NCI-H2171 (cell line): ENCODE data around the gene EEFSEC.

Source experiments
- DNase-seq: peaks from one replicate; lab custom pipeline; 2025; lab: John Stamatoyannopoulos, UW

The EEFSEC gene

DNA sequence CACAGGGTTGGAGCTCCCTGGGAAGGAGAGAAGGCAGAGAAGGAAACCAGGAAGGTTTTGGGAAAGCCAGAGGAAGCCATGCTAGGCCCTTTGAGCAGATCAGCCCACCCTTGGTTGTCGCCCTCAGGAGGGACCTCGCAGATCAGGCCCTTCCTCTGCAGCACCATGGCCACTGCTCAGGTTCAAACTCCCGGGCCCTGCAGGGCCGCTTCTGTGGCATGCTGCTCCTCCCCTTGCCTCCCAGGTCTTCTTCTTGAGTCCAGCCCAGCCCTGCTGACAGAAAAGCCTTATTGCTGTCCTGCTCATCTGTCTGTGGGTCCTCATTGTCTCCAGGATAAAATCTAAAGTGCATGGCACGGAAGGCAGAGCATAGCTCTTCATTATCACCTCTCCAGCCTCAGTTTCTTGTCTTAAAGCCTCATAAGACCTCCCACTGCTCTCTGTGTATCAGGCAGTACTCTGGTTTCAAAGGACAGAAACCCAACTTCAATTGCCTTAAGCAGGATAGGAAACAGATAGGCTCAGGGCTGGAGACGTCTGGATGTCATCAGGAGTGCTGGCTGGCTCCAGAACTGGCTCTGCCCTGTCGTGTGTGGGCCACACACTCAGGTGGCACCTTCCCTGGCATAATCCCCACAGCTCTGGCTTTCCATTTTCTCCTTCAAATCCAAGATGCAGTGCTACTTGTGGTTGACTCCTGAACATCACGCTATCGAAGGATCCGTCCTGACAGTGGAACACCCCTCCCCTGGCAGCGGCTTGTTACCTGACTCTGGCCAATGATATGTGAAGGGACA is 118.5 kb downstream of the EEFSEC start:
- DNase-seq: no peak

DNA sequence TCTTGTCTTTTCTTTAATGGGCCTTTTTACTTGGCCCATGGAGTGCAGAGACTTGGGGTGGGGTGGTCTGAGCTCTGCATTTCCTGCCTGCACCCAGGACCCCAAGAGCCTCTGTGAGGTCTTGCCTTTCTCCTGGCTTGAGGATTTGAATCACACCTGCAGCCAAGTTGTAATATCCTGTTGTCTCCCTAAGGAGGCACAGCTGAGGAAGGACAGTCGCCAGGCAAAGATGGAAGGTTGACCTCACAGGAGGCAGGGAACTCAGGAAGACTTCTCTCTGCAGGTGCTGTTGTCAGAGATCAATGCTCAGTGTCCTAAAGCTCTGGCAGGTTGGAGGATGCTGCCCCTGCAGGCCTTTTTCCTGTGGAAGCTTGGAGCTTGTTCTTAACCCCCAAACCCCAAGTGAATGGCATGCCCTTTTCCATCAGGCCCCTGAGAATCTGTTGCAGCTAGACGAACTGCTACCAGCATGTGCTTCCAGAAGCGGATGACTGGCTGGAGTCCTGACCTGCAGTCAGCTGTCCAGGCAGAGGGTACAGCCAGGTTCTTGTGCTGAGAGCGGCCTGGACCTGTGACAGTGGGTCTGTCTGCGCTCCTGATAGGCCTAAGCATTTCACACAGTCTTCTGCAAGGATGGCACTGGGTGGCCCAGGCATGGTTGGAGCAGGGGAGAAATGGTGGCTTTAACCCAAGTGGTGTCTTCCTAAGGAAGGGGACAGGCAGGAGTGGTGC is 120.0 kb downstream of the EEFSEC start:
- no peak for DNase-seq

DNA sequence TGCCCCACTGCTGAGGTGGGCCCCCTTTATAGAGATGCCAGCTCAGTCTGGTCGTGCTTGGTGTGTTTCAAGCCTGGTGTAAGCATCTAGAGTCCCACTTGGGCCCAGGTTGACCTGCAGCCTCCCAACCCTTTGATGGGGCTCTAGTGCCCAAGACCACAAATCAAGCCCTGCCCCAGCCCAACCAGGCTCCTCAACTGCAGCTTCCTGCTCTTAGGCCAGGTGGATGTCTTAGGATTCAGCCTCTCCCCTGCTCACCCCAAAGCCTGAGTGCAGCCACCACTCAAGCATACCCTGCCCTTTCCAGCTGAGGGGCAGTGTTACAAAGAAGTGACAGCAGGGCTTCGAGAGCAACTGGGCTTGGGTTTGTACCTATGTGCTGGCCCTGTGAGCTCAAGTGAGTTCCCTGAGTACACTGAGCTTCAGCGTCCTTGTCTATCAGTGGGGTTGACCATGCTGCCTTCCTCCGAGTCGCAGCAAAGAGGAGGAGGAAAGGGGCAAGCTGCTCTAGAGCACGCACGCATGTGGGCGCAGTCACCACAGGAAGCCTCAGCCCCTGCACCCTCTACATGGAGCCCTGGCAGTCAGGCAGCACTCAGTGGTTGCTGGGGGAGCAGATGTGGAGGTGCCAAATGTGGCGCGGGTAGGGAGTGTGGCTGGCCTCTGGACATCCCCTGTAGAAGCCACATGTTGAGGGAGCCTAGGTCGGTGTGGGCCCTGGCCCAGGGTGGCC is 120.7 kb downstream of the EEFSEC start:
- no peak for DNase-seq

DNA sequence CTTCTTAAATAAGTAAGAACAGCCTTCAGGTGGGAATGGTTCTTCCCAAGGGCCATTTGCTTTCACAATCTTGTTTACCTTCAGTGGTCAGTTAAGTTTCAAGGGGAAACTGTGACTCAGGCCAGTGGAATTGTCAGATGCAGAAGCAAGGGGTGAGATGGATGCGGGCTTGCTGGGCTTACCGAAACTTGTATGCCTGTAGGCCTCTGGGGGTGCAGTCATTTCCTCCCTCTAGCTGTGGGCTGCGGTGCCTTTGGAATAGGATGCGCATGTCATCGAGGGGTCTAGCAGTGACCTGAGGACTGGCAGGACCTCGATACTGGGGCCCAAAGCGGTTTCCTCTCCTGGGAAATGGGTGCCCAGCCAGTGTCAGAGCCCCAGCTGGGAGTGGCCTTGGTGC is 121.6 kb downstream of the EEFSEC start:
- no peak for DNase-seq

DNA sequence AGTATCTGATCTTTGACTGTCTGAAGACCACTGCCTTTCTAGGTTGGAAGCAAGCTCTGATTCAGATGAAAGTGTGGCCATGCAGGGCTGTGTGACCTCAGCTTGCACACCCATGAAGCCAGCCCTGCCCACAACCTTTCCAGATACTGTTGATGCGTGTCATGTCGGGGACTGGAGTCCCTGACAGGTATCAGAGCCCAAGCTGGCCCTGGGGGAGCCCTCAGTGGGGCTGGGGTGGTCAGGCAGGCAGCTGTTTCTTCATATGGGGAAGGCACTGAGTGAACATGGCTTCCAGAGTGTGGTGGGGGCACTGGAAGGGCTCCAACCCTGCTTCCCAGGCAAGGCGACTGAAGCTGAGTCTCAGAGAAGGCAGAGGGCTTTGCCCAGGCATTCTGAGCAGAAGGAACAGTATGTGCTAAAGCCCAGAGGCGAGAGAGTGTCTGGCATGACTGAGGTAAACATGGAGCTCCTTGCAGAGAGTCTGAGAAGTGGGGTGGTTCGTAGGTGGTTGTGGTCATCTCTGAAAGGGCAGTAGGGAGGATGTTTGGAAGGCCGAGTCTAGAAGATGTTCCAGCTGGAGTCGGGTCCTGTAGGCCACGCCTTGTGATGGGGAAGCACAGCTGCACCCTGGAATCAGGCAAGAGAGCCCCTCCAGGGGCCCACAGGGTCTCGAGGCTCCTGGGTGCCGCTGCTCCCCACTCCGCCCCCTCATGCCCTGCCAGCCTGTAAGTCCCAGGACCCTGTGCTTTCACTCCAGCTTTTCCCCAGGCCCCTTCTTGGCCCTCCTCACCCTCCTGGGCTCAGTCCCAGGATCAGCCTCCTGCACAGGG is 122.2 kb downstream of the EEFSEC start:
- DNase-seq: no peak

DNA sequence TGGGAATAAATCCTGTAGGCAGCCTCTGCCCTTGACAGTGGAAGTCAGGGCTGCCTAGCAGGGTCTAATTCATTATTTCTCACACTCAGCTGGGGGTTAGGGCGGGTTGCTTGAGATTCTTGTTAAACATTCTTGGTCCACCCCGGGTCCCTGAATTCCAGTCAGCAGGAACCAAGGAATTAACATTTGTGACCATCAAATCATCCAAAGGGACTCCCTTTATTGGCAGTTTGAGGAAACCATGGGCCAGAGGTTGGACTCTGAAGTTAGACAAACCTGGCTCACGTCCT is 122.8 kb downstream of the EEFSEC start:
- no peak for DNase-seq

DNA sequence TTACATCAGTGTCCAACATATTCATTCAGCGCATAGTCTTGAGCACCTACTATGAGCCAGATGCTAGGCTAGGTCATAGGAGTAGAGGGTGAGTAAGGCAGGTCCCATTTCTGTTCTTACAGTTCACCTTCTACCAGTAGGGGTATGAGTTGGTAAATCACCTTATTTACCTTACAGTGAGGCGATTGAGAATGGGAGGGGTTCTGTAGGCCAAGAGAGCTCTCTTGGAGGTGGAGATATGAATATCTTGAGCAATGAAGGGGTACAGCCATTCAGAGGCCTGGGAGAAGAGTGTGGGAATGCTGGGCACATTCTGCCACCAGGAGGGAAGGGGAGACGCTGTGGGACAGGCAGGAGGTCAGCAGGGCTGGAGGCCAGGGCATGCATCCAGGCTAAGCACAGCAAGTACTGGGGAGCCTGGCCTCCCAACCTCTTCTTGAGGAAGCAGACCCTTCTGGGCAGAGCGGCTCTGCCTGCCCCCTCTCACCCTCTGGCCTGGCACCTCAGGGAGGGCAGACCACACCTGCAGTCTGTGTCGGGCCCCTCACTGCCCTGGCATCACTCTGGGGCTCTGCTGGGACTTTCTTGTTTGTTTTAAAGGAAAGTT is 123.4 kb downstream of the EEFSEC start:
- DNase-seq: no peak

DNA sequence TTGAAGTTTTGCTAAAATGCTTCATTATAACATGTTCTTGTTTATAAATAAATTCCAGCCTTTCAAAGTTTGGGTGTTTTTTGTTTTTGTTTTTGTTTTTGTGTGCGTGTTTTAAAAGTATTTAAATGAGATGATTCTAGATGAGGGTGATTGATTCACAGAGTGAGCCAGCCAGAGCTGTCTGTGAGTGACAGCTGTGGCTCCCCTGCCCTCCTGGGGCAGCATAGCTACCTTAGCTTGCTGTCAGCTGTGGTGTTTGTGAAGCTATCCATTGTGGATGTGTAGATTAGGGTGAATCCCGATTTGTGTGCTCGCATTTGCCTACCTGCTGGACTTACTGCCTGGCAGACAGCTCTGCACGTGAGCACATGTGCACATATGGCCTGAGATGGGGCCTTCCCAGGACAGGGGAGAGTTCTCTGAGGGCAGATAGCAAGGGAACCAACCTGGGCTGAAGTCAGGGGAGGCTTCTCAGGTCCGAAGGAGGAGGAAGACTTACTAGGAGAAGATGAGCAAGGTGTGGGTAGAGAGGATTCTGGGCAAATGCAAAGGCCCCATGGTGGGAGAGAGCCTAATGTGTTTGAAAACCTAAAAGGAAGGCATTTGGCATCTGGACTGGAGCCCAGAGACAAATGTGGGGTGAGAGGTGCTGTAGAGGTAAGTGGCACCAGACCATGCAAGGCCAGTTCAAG is 124.2 kb downstream of the EEFSEC start:
- DNase-seq: no peak

DNA sequence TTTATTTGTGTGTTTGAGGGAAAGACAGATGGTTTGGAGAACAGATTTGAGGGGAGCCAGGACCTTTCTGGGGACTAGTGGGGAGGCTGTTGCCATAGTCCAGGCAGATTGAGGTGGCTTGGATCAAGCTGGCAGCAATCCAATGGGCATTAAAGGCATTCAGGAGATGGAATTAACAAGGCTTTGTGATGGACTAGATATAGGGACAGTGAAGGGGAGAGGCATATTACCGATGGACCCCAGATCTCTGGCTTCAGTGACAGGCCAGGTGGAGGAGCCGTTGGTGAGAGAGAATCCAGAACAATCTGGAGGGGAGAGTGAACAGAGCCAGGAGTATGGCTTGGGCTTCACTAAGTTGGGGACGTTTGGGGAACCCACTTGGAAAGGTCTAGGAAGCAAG is 124.8 kb downstream of the EEFSEC start:
- DNase-seq: no peak

DNA sequence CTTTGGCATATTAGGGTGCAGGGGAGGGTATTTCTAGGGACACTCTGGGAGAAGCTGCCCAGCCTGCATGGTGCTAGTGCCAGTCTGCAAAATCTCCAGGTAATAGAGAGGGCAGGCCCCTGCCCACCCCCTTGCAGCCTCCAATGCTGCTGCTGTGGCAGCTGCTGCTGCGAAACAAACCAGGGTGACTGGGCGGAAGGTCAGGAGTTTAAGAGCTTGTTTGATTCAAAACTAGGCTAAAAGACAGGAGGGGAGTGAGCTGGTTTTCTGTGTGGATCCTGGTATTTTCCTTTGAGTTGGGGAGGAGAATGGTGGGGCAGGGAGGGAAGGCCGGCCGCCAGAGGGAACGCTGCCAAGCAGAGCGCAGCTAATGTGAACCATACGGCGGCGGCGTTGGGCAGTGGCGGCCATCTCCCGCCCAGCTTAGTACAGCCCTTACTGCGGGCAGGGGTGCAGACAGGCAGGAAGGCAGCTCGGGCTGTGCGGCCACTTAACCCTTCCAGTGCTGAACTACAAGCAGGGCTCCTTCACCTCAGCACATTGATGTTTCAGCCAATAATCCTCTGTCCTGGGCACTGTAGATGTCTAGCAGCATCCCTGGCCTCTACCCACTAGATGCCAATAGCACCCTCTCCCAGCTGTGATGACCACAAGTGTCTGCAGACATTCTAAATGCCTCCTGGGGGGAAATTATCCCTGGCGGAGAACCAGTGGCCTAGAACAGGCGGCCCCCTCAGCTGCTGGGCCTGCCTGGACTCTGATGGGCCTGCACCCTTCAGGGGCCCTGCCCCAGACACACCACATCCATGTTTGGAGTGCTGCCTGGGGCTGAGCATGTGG is 125.7 kb downstream of the EEFSEC start:
- no peak for DNase-seq

DNA sequence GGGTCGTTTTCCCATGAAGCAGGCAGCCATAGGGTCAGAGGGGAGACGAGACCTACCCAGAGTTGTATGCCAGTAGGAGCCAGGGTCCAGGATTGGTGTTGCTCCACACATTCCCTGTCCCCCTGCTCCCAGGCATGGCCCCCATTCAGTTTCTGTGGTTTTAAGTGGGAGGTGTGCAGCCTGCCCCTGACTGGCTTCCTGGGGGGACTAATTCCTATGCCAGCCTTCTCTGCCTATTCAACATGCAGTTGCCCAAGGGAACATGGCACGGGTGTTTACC is 126.3 kb downstream of the EEFSEC start:
- DNase-seq: no peak

DNA sequence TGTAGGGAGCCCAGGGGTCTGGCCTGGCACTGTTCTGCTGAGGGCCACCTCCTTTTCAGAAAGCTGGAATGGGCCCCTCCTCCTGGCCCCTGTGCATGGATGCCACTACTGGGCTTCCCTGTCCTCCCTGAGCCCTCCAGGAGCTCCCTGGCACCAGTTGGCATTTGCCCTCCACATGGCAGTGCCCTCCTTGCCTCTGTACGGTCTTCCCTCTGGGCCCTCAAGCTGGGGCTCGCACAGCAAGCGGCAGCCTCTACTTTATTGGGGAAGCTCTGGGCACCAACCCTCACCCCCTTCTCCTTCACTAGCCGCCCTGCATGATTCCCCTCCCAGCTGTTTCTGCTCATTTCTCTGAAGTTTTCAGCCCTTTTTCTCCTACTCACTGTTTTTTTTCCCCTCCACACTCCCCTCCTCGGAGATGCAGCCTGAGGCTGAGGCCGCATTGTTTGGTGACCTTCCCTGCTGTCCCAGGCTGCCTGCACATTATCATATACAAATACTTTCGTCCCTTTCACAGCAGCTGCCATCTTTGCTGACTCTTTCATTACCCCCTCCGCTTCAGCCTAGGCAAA is 127.3 kb downstream of the EEFSEC start:
- DNase-seq: no peak

DNA sequence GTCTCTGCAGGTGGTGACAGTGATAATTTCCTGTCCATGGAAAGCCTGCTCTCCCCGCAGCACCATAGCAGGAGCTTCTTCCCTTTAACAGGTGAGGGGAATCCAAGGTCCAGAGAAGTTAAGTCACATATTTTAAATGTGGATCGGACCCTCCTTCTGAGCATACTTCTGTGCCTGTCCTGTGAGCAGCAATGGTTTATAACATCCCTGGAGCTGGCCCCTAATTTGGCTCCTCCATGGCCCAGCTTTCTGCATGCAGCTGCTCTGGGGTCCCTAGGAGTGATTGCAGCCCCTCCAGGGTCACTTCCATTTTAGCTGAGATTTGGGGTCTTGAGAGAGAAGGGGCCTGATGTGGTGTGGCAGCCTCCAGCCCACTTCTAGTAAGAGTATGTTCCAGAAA is 127.8 kb downstream of the EEFSEC start:
- DNase-seq: no peak

DNA sequence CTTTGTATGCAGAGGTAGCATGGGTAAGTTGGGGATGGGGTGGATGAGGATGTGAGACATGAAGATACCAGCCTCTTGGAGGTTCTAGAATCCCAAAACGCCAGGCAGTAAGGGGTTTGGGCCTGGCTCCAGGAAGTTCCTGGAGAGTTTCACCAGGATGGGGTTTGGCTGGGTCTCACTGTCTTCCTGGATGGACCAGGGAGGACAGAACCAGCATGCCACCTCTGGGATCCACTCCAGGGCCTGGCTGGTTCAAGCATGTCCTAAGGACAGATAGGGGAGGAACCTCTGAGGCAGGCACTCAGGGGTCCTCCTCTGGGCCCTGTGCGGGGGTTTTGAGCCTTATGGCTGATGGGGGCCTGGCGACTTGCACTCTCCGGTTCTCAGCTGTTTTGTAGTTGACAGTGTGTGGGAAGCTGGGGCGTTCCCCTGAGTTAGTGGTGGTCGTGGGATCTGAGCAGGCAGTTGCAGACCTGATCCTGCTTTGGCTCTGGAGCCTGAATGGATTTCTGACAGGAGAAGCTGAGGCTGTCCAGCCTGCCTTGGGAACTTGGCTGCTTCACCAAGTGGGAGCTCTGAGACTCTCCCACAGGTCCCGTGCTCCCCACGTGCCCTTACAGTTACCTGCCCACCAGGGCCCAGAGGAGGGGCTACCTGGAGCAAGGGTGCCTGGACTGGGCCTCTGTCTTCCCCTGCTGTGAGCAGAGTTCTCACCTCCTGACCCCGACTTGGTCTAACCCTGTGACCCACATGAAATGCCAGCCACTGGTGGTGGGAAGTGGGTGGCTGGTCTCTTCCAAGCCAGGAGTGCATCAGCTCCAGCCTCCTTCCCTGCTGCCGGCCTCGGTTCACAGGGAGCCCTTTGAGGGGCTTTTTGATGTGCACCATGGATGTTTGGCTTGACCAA is 128.4 kb downstream of the EEFSEC start:
- no peak for DNase-seq

DNA sequence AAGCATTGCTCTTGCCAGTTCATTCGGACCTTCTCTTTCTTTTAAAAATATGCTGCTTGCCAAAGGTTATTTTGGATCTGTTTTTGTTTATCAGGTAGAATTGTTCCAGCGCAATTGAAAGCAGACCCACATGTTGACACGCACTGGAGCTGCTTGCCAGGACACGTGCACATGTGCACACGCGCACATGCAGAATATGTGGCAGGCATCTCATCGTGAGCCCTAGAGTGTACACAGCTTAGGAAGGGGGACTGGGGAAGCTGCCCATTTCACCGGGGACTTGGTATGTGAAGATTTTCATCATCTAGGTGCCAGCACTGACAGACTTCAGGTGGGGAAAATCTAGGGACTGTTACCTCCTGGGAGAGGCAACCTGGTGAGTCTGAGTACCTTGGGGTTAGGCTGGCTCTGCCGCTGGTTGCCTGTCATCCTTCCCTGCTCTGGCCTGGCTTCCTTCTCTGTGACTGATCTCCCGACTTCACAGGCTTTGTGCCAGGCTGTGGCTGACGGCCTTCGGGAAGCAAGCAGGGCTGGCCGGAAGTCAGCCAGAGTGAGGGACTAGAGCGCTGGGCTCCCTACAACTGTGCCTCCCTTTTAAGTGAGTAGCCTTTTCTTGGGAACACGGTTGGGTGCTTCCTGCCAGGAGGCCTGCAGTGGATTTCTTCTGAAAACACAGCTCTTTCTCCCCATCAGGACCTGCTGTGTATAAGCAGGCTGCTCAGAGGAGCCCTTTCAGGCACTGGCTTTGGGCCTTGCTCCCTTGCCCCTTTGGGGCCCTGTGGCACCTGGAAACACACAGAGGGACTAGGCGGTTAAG is 129.3 kb downstream of the EEFSEC start:
- DNase-seq: no peak

DNA sequence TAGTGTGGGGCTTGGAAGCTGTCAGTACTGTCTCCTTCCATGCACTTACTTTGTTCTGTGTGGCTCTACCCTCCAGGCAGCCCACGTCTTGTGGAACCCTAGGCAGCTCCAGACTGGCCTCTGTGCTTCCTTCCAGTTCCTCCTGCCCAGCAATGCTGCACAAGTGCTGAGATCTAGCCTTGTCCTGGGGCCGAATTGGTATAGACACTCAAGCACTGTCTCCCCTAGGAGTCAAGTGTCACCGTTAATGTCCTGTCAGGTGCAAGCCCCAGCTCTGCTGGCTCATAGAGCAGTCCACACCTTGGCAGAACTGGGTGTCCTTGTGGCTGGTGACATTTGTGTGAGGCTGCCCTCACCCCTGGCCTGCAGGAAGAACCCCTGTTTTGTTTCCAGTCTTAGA is 130.1 kb downstream of the EEFSEC start:
- no peak for DNase-seq

DNA sequence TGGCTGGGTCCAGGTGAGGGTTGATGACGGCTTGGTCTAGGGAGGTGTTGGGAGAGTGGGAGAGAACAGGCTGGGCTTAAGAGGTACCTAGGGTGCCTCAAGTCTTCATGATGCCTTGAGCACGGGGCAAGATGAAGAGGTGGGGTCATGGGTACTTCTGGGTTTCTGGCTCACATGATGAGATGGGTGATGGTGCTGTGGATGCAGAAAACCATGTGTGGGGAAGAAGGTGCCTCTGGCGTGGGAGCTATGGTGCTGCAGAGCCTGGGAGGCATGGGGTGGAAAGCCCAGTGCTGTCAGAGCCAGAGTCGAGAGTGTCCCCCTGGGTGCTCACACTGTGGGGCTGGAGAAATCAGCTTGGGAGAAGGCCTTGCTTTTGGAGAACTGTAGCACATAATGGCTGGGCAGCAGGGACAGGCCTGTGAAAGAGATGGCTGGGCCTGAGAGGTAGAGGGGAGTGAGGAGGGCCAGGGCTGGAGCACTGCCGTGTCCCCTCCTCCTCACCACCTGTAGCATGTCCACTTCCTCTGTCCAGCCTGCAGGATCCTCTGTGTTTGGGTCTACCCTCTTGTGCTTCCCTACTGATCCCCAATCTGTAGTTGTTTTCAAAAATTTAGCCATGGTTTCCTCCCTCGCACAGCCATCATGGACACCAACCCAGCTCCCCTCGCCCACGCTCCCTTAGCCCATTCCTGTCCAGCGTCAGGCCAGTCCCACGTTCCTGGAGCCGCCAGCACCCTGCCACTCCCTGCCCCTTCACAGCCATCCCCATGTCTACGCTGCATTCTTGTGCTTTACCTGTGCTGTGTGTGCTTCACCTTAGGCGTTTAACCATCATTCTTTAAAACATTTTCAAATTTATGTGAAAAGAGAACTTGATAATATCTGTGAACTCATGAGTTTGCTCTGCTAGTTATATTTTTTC is 132.0 kb downstream of the EEFSEC start:
- no peak for DNase-seq
